Head of caudate nucleus (tissue), 42 donors: ENCODE data around the gene UNC5C.
"Not testable (repeated sequence)": the region's sequence is repeated elsewhere in the genome, so short reads cannot be mapped to it uniquely, and the experiment has no call there.

Experiments
- DNase-seq, 42 donors: peaks; one replicate each; pipeline versions ENCODE4 v3.0.0 to v3.0.0-alpha.2; 2020 to 2021; ENCODE audit warnings: mixed read lengths in 7 of 42
- intact Hi-C: fragments of 100-400 bp; cut with DNase I; formaldehyde crosslinking; loops from one replicate; pipeline ENCODE4 v1.15.0; 2022

Gene UNC5C

DNA sequence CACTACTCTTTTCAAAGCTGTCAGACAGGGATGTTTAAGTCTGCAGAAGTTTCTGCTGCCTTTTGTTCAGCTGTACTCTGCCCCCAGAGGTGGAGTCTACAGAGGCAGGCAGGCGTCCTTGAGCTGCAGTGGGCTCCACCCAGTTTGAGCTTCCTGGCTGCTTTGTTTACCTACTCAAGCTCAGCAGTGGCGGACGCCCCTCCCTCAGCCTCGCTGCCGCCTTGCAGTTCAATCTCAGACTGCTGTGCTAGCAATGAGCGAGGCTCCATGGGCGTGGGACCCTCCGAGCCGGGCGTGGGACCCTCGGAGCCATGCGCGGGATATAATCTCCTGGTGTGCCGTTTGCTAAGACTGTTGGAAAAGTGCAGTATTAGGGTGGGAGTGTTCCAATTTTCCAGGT, 409.3 kb downstream of the UNC5C start:
- DNase-seq, intact Hi-C loops: not testable (repeated sequence)

DNA sequence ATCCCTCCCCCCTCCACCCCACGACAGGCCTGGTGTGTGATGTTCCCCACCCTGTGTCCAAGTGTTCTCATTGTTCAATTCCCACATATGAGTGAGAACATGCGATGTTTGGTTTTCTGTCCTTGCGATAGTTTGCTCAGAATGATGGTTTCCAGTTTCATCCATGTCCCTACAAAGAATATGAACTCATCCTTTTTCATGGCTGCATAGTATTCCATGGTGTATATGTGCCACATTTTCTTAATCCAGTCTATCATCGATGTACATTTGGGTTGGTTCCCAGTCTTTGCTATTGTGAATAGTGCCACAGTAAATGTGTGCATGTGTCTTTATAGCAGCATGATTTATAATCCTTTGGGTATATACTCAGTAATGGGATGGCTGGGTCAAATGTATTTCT, 414.8 kb downstream of the UNC5C start:
- intact Hi-C loops, DNase-seq: not testable (repeated sequence)

DNA sequence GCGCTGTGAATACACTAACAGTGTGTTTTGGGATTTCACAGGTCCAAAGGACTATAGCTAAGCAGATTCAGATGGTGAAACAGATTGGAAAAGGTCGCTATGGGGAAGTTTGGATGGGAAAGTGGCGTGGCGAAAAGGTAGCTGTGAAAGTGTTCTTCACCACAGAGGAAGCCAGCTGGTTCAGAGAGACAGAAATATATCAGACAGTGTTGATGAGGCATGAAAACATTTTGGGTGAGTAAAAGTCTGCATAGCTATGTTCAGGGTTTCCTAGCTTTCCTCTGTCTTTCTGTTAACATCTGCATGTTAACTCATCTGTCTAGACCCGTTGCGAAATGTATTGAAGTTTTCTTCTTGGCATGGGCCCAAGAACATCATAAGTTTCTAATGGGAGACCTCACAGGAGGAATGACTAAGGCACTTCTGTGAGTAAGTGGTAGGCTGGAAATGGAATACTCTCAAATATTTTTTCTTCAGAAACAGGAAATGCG, 418.9 kb downstream of the UNC5C start:
- DNase-seq, result no peak
- intact Hi-C loops, result loop anchor here (10.0 kb wide), 1 partner anchor 505 kb away; no protein-coding TSS in a partner anchor

DNA sequence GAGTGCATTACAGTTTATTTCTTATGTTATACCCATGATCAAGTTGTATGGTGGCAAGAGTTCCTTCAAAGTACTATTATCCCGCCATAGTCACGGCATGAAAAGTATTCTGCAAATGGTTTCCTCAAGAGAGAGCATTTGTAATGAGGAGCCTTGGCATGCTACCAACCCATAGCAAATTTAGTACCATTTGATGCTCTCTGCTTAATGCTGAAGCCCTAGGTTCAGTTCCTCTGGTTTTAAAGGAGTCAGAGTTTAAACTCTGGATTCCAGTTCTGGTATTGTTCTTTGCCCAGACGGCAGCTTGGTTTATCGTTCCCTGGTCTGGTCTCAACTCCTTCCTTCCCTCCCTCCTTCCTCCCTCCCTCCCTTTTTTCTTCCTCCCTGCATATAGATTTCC, 419.7 kb downstream of the UNC5C start:
- no peak for DNase-seq
- intact Hi-C loops, result loop anchor here (10.0 kb wide), 1 partner anchor 504 kb away; no protein-coding TSS in a partner anchor

DNA sequence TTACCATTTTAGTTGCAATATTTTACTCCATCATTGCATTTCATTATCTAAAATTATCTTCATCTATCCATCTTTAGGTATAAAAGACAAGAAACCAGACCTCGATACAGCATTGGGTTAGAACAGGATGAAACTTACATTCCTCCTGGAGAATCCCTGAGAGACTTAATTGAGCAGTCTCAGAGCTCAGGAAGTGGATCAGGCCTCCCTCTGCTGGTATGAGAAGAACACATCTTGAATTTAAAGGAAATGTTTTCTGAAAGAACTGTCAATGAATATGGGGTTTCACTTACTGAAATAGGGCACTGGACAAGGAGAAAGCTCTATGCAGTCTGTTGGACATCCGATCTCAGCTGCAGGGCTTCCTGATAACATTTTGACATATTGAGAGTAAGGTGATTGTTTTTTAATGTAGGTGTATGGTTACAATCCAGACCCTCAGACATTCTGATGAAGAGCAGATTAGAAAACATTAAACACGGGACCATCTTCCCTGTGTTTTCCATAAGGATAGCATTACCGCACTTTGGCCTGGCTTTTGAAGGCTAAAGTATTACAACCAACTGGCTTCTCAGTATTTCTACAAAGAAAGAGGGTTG, 423.8 kb downstream of the UNC5C start:
- intact Hi-C loops, result loop anchor here (10.0 kb wide), 1 partner anchor 500 kb away; no protein-coding TSS in a partner anchor
- DNase-seq, result peak in 28 of 42 donors; percentile 5 to 72 (median 40)

DNA sequence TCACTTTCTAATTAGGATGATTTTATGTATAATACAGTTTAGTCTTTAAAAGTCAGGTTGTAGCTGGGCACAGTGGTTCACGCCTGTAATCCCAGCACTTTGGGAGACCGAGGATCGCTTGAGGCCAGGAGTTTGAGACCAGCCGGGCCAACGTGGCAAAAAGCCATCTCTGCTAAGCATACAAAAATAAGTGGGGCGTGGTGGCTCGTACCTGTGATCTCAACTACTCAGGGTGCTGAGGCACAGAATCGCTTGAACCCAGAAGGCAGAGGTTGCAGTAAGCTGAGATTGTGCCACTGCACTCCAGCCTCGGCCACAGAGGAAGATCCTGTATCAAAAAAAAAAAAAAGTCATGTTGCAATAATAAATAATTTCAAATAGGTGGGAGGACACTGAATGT, 426.8 kb downstream of the UNC5C start:
- intact Hi-C loops, result loop anchor here (10.0 kb wide), 1 partner anchor 497 kb away; no protein-coding TSS in a partner anchor

DNA sequence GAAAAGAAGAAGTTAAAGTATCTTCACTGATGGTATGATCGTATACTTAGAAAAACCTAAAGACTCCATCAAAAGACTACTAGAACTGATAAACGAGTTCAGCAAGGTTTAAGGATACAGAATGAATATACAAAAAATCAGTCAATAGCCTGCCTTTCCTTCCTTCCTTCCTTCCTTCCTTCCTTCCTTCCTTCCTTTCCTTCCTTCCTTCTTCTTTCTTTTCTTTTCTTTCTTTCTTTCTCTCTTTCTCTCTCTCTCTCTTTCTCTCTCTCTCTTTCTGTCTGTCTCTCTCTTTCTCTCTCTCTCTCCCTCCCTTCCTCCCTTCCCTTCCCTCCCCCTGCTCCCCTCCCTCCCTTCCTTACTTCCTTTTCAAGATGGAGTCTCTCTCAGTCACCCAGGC, 428.3 kb downstream of the UNC5C start:
- DNase-seq, result no peak
- intact Hi-C loops, result loop anchor here (10.0 kb wide), 1 partner anchor 496 kb away; no protein-coding TSS in a partner anchor

More for the DNA sequence above, 426.8 kb downstream of the UNC5C start:
- DNase-seq, result no peak

DNA sequence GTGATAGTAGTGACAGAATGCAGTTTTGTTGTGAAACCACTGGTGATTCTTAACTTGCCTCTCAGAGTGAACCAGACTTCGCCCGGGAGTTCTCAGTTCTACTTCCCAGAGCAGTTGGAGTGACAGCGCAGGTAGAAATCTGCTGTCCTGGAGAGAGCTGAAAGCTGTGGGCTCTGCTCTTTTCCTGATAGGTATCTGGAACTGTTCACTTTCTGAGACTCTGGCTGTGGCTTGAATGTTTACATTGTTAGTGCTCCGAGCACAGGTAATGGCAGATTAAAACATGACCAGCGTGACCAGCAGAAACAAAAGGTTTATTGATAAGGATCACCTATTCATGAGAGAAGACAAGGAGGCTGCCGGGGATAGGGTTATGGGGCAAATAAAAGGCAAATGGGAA, 430.3 kb downstream of the UNC5C start:
- no peak for DNase-seq
- intact Hi-C loops, result no loop called here

DNA sequence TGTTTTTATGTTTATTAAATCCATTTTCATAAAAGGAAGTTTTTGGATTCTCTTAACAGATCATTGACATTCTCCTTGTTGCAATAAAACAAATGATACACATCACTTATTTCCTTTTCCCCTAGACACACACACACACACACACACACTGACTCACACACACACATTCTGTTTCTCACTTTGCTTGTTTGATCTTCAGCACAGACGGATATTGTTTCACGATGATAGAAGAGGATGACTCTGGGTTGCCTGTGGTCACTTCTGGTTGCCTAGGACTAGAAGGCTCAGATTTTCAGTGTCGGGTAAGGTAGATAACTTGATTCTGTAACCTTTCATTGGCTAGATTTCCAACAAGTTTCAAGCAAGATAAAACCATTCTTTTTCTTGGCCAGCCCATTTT, 434.3 kb downstream of the UNC5C start:
- intact Hi-C loops, result no loop called here
- no peak for DNase-seq
